ENCODE results near the gene IFIT1B. TPM values are rescaled to one million over a fixed set of nuclear protein-coding genes. Genes with fewer than 3 reads are reported as not detected.
"Not testable (repeated sequence)": the region's sequence is repeated elsewhere in the genome, so short reads cannot be mapped to it uniquely, and the experiment has no call there.

Gene IFIT1B
- polyA plus RNA-seq, 1 donor from 2014 or later, result not detected

GRCh38 chr10:89343089-89343767 is 34.6 kb upstream of the IFIT1B start:
- peaks cover 10% of the 10 kb centered on the region for H3K36me3 Mint-ChIP-seq
- H3K27me3 Mint-ChIP-seq, result no peaks in the 10 kb centered on the region
- peaks cover 6 to 12% (median 9%) of the 10 kb centered on the region in 3 donors for H3K4me1 Mint-ChIP-seq
- no peak overlapping the region for H3K4me3 Mint-ChIP-seq
- peaks cover 0 to 1% (median 0%) of the 10 kb centered on the region in 3 donors for H3K9me3 Mint-ChIP-seq
- H3K27ac Mint-ChIP-seq, result no peak overlapping the region

- no peak overlapping the region for H3K27ac Mint-ChIP-seq
- peaks cover 9% of the 10 kb centered on the region for H3K36me3 Mint-ChIP-seq
- no peaks in the 10 kb centered on the region for H3K27me3 Mint-ChIP-seq
- H3K4me3 Mint-ChIP-seq, result no peak overlapping the region
- peaks cover 11 to 17% (median 16%) of the 10 kb centered on the region in 3 donors for H3K4me1 Mint-ChIP-seq
- no peaks in the 10 kb centered on the region for H3K9me3 Mint-ChIP-seq
Measured at GRCh38 chr10:89344156-89344555, 33.7 kb upstream of the IFIT1B start.

GRCh38 chr10:89345367-89346000 is 32.4 kb upstream of the IFIT1B start:
- peaks cover 3% of the 10 kb centered on the region for H3K36me3 Mint-ChIP-seq
- no peak overlapping the region for H3K4me3 Mint-ChIP-seq
- H3K9me3 Mint-ChIP-seq, result no peaks in the 10 kb centered on the region
- no peaks in the 10 kb centered on the region for H3K27me3 Mint-ChIP-seq
- peaks cover 17 to 25% (median 20%) of the 10 kb centered on the region in 3 donors for H3K4me1 Mint-ChIP-seq
- H3K27ac Mint-ChIP-seq, result no peak overlapping the region

- H3K27me3 Mint-ChIP-seq, result no peaks in the 10 kb centered on the region
Measured at GRCh38 chr10:89346405-89347254, 31.2 kb upstream of the IFIT1B start.

GRCh38 chr10:89347701-89348457 is 30.0 kb upstream of the IFIT1B start:
- H3K4me3 Mint-ChIP-seq, result peak overlapping the region in 1 of 4 donors; percentile 42
- no peaks in the 10 kb centered on the region for H3K9me3 Mint-ChIP-seq
- H3K27me3 Mint-ChIP-seq, result no peaks in the 10 kb centered on the region
- H3K27ac Mint-ChIP-seq, result no peak overlapping the region
- H3K4me1 Mint-ChIP-seq, result peaks cover 29 to 45% (median 42%) of the 10 kb centered on the region in 3 donors
- H3K36me3 Mint-ChIP-seq, result peaks cover 3% of the 10 kb centered on the region

More at GRCh38 chr10:89346405-89347254, 31.2 kb upstream of the IFIT1B start:
- Mint-ChIP-seq H3K27ac (no peak overlapping the region), H3K4me1 (peaks cover 25 to 37% (median 32%) of the 10 kb centered on the region in 3 donors), H3K9me3 (no peaks in the 10 kb centered on the region), H3K4me3 (no peak overlapping the region), H3K36me3 (no peaks in the 10 kb centered on the region)

- no peaks in the 10 kb centered on the region for H3K27me3 Mint-ChIP-seq
- peaks cover 29 to 45% (median 43%) of the 10 kb centered on the region in 3 donors for H3K4me1 Mint-ChIP-seq
- H3K9me3 Mint-ChIP-seq, result peaks cover 0 to 4% (median 3%) of the 10 kb centered on the region in 3 donors
- peak overlapping the region in 1 of 4 donors; percentile 42 for H3K4me3 Mint-ChIP-seq
- H3K27ac Mint-ChIP-seq, result no peak overlapping the region
- H3K36me3 Mint-ChIP-seq, result peaks cover 3% of the 10 kb centered on the region
Measured at GRCh38 chr10:89348481-89348880, 29.4 kb upstream of the IFIT1B start.

GRCh38 chr10:89348975-89349374 is 28.9 kb upstream of the IFIT1B start:
- H3K27me3 Mint-ChIP-seq, result no peaks in the 10 kb centered on the region
- peaks cover 29 to 45% (median 43%) of the 10 kb centered on the region in 3 donors for H3K4me1 Mint-ChIP-seq
- H3K36me3 Mint-ChIP-seq, result peaks cover 4% of the 10 kb centered on the region
- H3K9me3 Mint-ChIP-seq, result peaks cover 0 to 5% (median 3%) of the 10 kb centered on the region in 3 donors
- no peak overlapping the region for H3K4me3 Mint-ChIP-seq
- H3K27ac Mint-ChIP-seq, result no peak overlapping the region

GRCh38 chr10:89350631-89351315 is 27.1 kb upstream of the IFIT1B start:
- not testable (repeated sequence) for H3K9me3 Mint-ChIP-seq, H3K27me3 Mint-ChIP-seq, H3K36me3 Mint-ChIP-seq
- H3K27ac Mint-ChIP-seq, result peak overlapping the region in 1 of 3 donors; percentile 66
- peak overlapping the region; percentile 31 to 91 (median 54) for H3K4me3 Mint-ChIP-seq
- peaks cover 29 to 45% (median 43%) of the 10 kb centered on the region in 3 donors for H3K4me1 Mint-ChIP-seq

GRCh38 chr10:89351412-89351779 is 26.5 kb upstream of the IFIT1B start:
- H3K4me1 Mint-ChIP-seq, result peaks cover 29 to 45% (median 43%) of the 10 kb centered on the region in 3 donors
- peak overlapping the region; percentile 22 to 91 (median 54) for H3K4me3 Mint-ChIP-seq
- peak overlapping the region in 1 of 3 donors; percentile 66 for H3K27ac Mint-ChIP-seq
- H3K9me3 Mint-ChIP-seq, result peaks cover 0 to 5% (median 3%) of the 10 kb centered on the region in 3 donors
- peaks cover 4% of the 10 kb centered on the region for H3K36me3 Mint-ChIP-seq
- no peaks in the 10 kb centered on the region for H3K27me3 Mint-ChIP-seq

GRCh38 chr10:89351780-89352597 is 25.9 kb upstream of the IFIT1B start:
- no peaks in the 10 kb centered on the region for H3K27me3 Mint-ChIP-seq
- peak overlapping the region in 2 of 4 donors; percentile 72 to 91 for H3K4me3 Mint-ChIP-seq
- peaks cover 27 to 43% (median 42%) of the 10 kb centered on the region in 3 donors for H3K4me1 Mint-ChIP-seq
- peaks cover 4% of the 10 kb centered on the region for H3K36me3 Mint-ChIP-seq
- peaks cover 0 to 5% (median 3%) of the 10 kb centered on the region in 3 donors for H3K9me3 Mint-ChIP-seq
- peak overlapping the region in 2 of 3 donors; percentile 48 to 66 for H3K27ac Mint-ChIP-seq

GRCh38 chr10:89352802-89353201 is 25.1 kb upstream of the IFIT1B start:
- Mint-ChIP-seq H3K27ac (no peak overlapping the region), H3K4me1 (peaks cover 24 to 41% (median 36%) of the 10 kb centered on the region in 3 donors), H3K27me3 (no peaks in the 10 kb centered on the region), H3K9me3 (peaks cover 0 to 5% (median 3%) of the 10 kb centered on the region in 3 donors), H3K4me3 (no peak overlapping the region), H3K36me3 (peaks cover 4% of the 10 kb centered on the region)

GRCh38 chr10:89355394-89355931 is 22.4 kb upstream of the IFIT1B start:
- Mint-ChIP-seq H3K4me1 (peaks cover 12 to 22% (median 19%) of the 10 kb centered on the region in 3 donors), H3K9me3 (peaks cover 0 to 5% (median 3%) of the 10 kb centered on the region in 3 donors), H3K27me3 (no peaks in the 10 kb centered on the region), H3K36me3 (peaks cover 4% of the 10 kb centered on the region), H3K4me3 (no peak overlapping the region), H3K27ac (no peak overlapping the region)

GRCh38 chr10:89357096-89357495 is 20.8 kb upstream of the IFIT1B start:
- H3K27ac Mint-ChIP-seq, result no peak overlapping the region
- H3K4me3 Mint-ChIP-seq, result no peak overlapping the region
- H3K36me3 Mint-ChIP-seq, result peaks cover 1% of the 10 kb centered on the region
- peaks cover 0 to 5% (median 3%) of the 10 kb centered on the region in 3 donors for H3K9me3 Mint-ChIP-seq
- H3K4me1 Mint-ChIP-seq, result peaks cover 2 to 6% (median 3%) of the 10 kb centered on the region in 3 donors
- no peaks in the 10 kb centered on the region for H3K27me3 Mint-ChIP-seq

Data from IgD-negative memory B cell (primary cell).